ENCODE measurements around the gene EFR3B. TPM values are rescaled to one million over a fixed set of nuclear protein-coding genes. Genes with fewer than 3 reads are reported as not detected.

Gene EFR3B
- total RNA-seq, 1 experiment from 2014 or later: 8.9 TPM

- peaks cover 7% of the 10 kb centered on the region; the same call in 1 of the 2 replicates for H3K4me1 Mint-ChIP-seq
- no peak overlapping the region for H3K27ac Mint-ChIP-seq
- ATAC-seq: no peak
- no peaks in the 10 kb centered on the region; the same call in 1 of the 2 replicates for H3K36me3 Mint-ChIP-seq
- no peak for TF ChIP-seq RORB (CRISPR knock-in tag; IDR thresholded peaks at IDR 0.05)
- no peak for TF ChIP-seq CREB1 (CRISPR knock-in tag; IDR thresholded peaks at IDR 0.05)
- TF ChIP-seq PRRX2 (CRISPR knock-in tag; IDR thresholded peaks at IDR 0.05): no peak
- TF ChIP-seq ZNF396 (CRISPR knock-in tag; IDR thresholded peaks at IDR 0.05; ENCODE audit: borderline replicate concordance): no peak
- TF ChIP-seq MXD4 (CRISPR knock-in tag; IDR thresholded peaks at IDR 0.05; ENCODE audit: borderline replicate concordance): no peak
- no peak for TF ChIP-seq AFF4 (CRISPR knock-in tag; IDR thresholded peaks at IDR 0.05; ENCODE audit: borderline replicate concordance)
- no peak for TF ChIP-seq IRF2 (CRISPR knock-in tag; IDR thresholded peaks at IDR 0.05; ENCODE audit: borderline replicate concordance, low read depth)
- no peak for TF ChIP-seq ZNF138 (CRISPR knock-in tag; conservative IDR thresholded peaks at IDR 0.05)
- TF ChIP-seq NR1H2 (CRISPR knock-in tag; IDR thresholded peaks at IDR 0.05): no peak
- no peak for TF ChIP-seq ARID4B (CRISPR knock-in tag; IDR thresholded peaks at IDR 0.05; ENCODE audit: borderline replicate concordance)
- no peak for TF ChIP-seq ZNF232 (CRISPR knock-in tag; IDR thresholded peaks at IDR 0.05)
- POLR2A ChIA-PET: no interaction called here
- DNase-seq (ENCODE audit: low spot score): no peak
- no peak overlapping the region for H3K4me3 Mint-ChIP-seq
- peaks cover 6% of the 10 kb centered on the region for H3K9me3 Mint-ChIP-seq
- no peaks in the 10 kb centered on the region for H3K27me3 Mint-ChIP-seq (ENCODE audit: low read depth)
- CTCF ChIA-PET: no interaction called here
Measured at GRCh38 chr2:25068217-25068616, 26.3 kb downstream of the EFR3B start.

GRCh38 chr2:25071966-25072365 lies 30.1 kb downstream of the EFR3B start:
- CTCF ChIA-PET: interaction anchor here (1.1 kb wide), 1 partner anchor 57 kb away, joined by 3 read pairs; no protein-coding TSS in a partner anchor
- Mint-ChIP-seq H3K4me1 (peaks cover 4% of the 10 kb centered on the region; the same call in 1 of the 2 replicates), H3K9me3 (peaks cover 6% of the 10 kb centered on the region; the same call in 1 of the 2 replicates), H3K4me3 (no peak overlapping the region), H3K36me3 (peaks cover 2% of the 10 kb centered on the region), H3K27me3 (ENCODE audit: low read depth) (no peaks in the 10 kb centered on the region), H3K27ac (no peak overlapping the region)
- POLR2A ChIA-PET: no interaction called here
- no peak for TF ChIP-seq MLX (CRISPR knock-in tag; IDR thresholded peaks at IDR 0.05)
- no peak for TF ChIP-seq CTCF (IDR thresholded peaks at IDR 0.05)
- no peak for TF ChIP-seq ESRRA (CRISPR knock-in tag; IDR thresholded peaks at IDR 0.05; ENCODE audit: borderline replicate concordance)
- TF ChIP-seq ZBTB21 (CRISPR knock-in tag; IDR thresholded peaks at IDR 0.05; ENCODE audit: borderline replicate concordance): no peak
- no peak for TF ChIP-seq RORB (CRISPR knock-in tag; IDR thresholded peaks at IDR 0.05)
- TF ChIP-seq, protein P1, sequence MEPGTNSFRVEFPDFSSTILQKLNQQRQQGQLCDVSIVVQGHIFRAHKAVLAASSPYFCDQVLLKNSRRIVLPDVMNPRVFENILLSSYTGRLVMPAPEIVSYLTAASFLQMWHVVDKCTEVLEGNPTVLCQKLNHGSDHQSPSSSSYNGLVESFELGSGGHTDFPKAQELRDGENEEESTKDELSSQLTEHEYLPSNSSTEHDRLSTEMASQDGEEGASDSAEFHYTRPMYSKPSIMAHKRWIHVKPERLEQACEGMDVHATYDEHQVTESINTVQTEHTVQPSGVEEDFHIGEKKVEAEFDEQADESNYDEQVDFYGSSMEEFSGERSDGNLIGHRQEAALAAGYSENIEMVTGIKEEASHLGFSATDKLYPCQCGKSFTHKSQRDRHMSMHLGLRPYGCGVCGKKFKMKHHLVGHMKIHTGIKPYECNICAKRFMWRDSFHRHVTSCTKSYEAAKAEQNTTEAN (CRISPR knock-in tag; IDR thresholded peaks at IDR 0.05): no peak
- TF ChIP-seq ERG (CRISPR knock-in tag; IDR thresholded peaks at IDR 0.05): no peak
- TF ChIP-seq TP53 (CRISPR knock-in tag; IDR thresholded peaks at IDR 0.05): no peak
- TF ChIP-seq PRRX2 (CRISPR knock-in tag; IDR thresholded peaks at IDR 0.05): no peak
- no peak for TF ChIP-seq GABPB1 (CRISPR knock-in tag; IDR thresholded peaks at IDR 0.05)
- TF ChIP-seq HMGA2 (CRISPR knock-in tag; IDR thresholded peaks at IDR 0.05): no peak
- TF ChIP-seq MXD4 (CRISPR knock-in tag; IDR thresholded peaks at IDR 0.05; ENCODE audit: borderline replicate concordance): no peak
- TF ChIP-seq ZNF423 (CRISPR knock-in tag; IDR thresholded peaks at IDR 0.05): no peak
- no peak for TF ChIP-seq ATF3 (CRISPR knock-in tag; conservative IDR thresholded peaks at IDR 0.05)
- TF ChIP-seq ZNF396 (CRISPR knock-in tag; IDR thresholded peaks at IDR 0.05; ENCODE audit: borderline replicate concordance): no peak
- DNase-seq (ENCODE audit: low spot score): no peak
- ATAC-seq: no peak

Measured in WTC11 (cell line).